H1 (cell line): ENCODE data around the gene ZMYND10. TPM values are rescaled to one million over a fixed set of nuclear protein-coding genes. Genes with fewer than 3 reads are reported as not detected.

Experiments
- CTCF ChIA-PET: fragments of 300-600 bp; sonication (Branson Sonifier 250); formaldehyde crosslinking; loops from one replicate; lab custom pipeline; 2021; ENCODE audit not compliant: partially characterized antibody; lab: Charles Lee
- POLR2A ChIA-PET: fragments of 300-600 bp; sonication (Branson Sonifier 250); formaldehyde crosslinking; loops from one replicate; lab custom pipeline; 2021; ENCODE audit warnings: inconsistent platforms; ENCODE audit not compliant: partially characterized antibody; lab: Charles Lee
- DNase-seq, 2 experiments: peaks; one replicate each; pipeline versions ENCODE4 v3.0.0 to v3.0.0-alpha.2; 2010 to 2022; ENCODE audit warnings: low spot score in 2 of 2, low read depth in 1 of 2, mixed read lengths in 1 of 2
- FAIRE-seq: peaks from 2 replicates; lab custom pipeline; 2011; peaks lifted over from hg19 to GRCh38; lab: Jason Lieb, UNC
- H2AFZ ChIP-seq: 2 replicates; pipeline ENCODE4 v1.8.1; 2012; ENCODE audit warnings: low read length, inconsistent platforms
- H2AK5ac ChIP-seq: 2 replicates; pipeline ENCODE4 v1.6.1; 2013; ENCODE audit warnings: low read depth, low read length
- H2BK120ac ChIP-seq: replicated peaks from 2 replicates; pipeline ENCODE3; 2013; ENCODE audit warnings: low read depth, low read length, inconsistent platforms
- H2BK12ac ChIP-seq: 2 replicates; pipeline ENCODE4 v1.6.1; 2013; ENCODE audit warnings: low read depth, low read length
- H2BK15ac ChIP-seq: 2 replicates; pipeline ENCODE4 v1.6.1; 2013; ENCODE audit warnings: low read length
- H2BK20ac ChIP-seq: 2 replicates; pipeline ENCODE4 v1.6.1; 2013; ENCODE audit warnings: low read length
- H2BK5ac ChIP-seq: 2 replicates; pipeline ENCODE4 v1.6.1; 2013; ENCODE audit warnings: low read depth, low read length
- H3K14ac ChIP-seq: 2 replicates; pipeline ENCODE4 v1.6.1; 2013; ENCODE audit warnings: inconsistent platforms; ENCODE audit not compliant: insufficient read length
- H3K18ac ChIP-seq: 2 replicates; pipeline ENCODE4 v1.6.1; 2013; ENCODE audit warnings: low read length; ENCODE audit errors: extremely low read depth
- H3K23ac ChIP-seq: 2 replicates; pipeline ENCODE4 v1.6.1; 2013; ENCODE audit warnings: inconsistent platforms; ENCODE audit not compliant: insufficient read length
- H3K23me2 ChIP-seq: 2 replicates; pipeline ENCODE4 v1.6.1; 2013; ENCODE audit warnings: low read depth, low read length
- H3K27ac ChIP-seq: 2 replicates; pipeline ENCODE4 v1.6.1; 2011; ENCODE audit warnings: low read depth, low read length, inconsistent platforms
- H3K27me3 ChIP-seq, 4 experiments: replicated peaks in 1 of 4; 1 replicate in 1 of 4; 2 replicates in 3 of 4; pipeline versions ENCODE4 v1.6.1 to v1.8.1; 2011 to 2013; ENCODE audit warnings: low read length in 3 of 4, mild to moderate bottlenecking in 3 of 4, inconsistent platforms in 2 of 4, mixed read lengths in 2 of 4, moderate library complexity in 1 of 4; ENCODE audit not compliant: control insufficient read depth in 3 of 4, insufficient read depth in 3 of 4; ENCODE audit errors: extremely low read depth in 1 of 4
- H3K36me3 ChIP-seq, 4 experiments: 2 replicates each; pipeline versions ENCODE4 v1.6.1 to v1.8.1; 2011 to 2013; ENCODE audit warnings: mild to moderate bottlenecking in 4 of 4, low read length in 3 of 4, moderate library complexity in 2 of 4, control low read depth in 1 of 4, inconsistent platforms in 1 of 4; ENCODE audit not compliant: insufficient read depth in 4 of 4, control insufficient read depth in 2 of 4
- H3K4ac ChIP-seq: replicated peaks from 2 replicates; pipeline ENCODE3; 2013; ENCODE audit warnings: low read length, low read depth, mixed read lengths, inconsistent platforms; ENCODE audit not compliant: insufficient read length
- H3K4me1 ChIP-seq, 4 experiments: replicated peaks in 1 of 4; 1 replicate in 1 of 4; 2 replicates in 3 of 4; pipeline versions ENCODE4 v1.6.1 to v1.8.1; 2011 to 2013; ENCODE audit warnings: low read length in 3 of 4, inconsistent platforms in 2 of 4, mixed read lengths in 1 of 4; ENCODE audit not compliant: insufficient read depth in 4 of 4, control insufficient read depth in 3 of 4
- H3K4me2 ChIP-seq, 2 experiments: 2 replicates each; pipeline versions ENCODE4 v1.6.1 to v1.8.1; 2011 to 2013; ENCODE audit warnings: low read depth in 2 of 2, low read length in 2 of 2, control low read depth in 1 of 2, inconsistent platforms in 1 of 2, mild to moderate bottlenecking in 1 of 2; ENCODE audit not compliant: insufficient read depth in 1 of 2
- H3K4me3 ChIP-seq, 4 experiments: fragments of 200-600, 300-600 bp in 1 of 4; sonication (generic), shearing (Covaris generic), sonication (Bioruptor Twin) in 1 of 4; 2 replicates each; pipeline versions ENCODE4 v1.5.1 to v1.8.1; 2011 to 2016; ENCODE audit warnings: low read length in 4 of 4, low read depth in 3 of 4, control low read depth in 2 of 4, inconsistent platforms in 2 of 4, mild to moderate bottlenecking in 2 of 4, mixed read lengths in 1 of 4, moderate library complexity in 1 of 4; ENCODE audit not compliant: insufficient read depth in 2 of 4; ENCODE audit errors: extremely low read depth in 1 of 4
- H3K56ac ChIP-seq: replicated peaks from 2 replicates; pipeline ENCODE3; 2013; ENCODE audit warnings: low read depth, mild to moderate bottlenecking, mixed read lengths, low read length, inconsistent platforms; ENCODE audit not compliant: insufficient read length
- H3K79me1 ChIP-seq: 2 replicates; pipeline ENCODE4 v1.6.1; 2013; ENCODE audit warnings: low read depth, low read length, control low read depth
- H3K79me2 ChIP-seq, 2 experiments: 2 replicates each; pipeline versions ENCODE4 v1.6.1 to v1.8.1; 2012 to 2013; ENCODE audit warnings: low read length in 2 of 2, mild to moderate bottlenecking in 2 of 2, inconsistent platforms in 1 of 2; ENCODE audit not compliant: insufficient read depth in 2 of 2, control insufficient read depth in 1 of 2
- H3K9ac ChIP-seq, 4 experiments: replicated peaks in 1 of 4; 1 replicate in 1 of 4; 2 replicates in 3 of 4; pipeline versions ENCODE4 v1.6.1 to v1.8.1; 2011 to 2013; ENCODE audit warnings: low read depth in 3 of 4, low read length in 3 of 4, control low read depth in 2 of 4, mild to moderate bottlenecking in 2 of 4, moderate library complexity in 2 of 4, inconsistent platforms in 1 of 4; ENCODE audit errors: extremely low read depth in 1 of 4
- H3K9me3 ChIP-seq, 2 experiments: 2 replicates each; pipeline versions ENCODE4 v1.6.1 to v1.8.1; 2012 to 2013; ENCODE audit warnings: mild to moderate bottlenecking in 2 of 2, moderate library complexity in 2 of 2, control low read depth in 1 of 2, inconsistent platforms in 1 of 2, low read depth in 1 of 2, low read length in 1 of 2, mixed read lengths in 1 of 2; ENCODE audit not compliant: insufficient read depth in 2 of 2
- H4K20me1 ChIP-seq, 2 experiments: replicated peaks in 1 of 2; 2 replicates each; pipeline versions ENCODE3 to v1.8.1; 2011 to 2013; ENCODE audit warnings: inconsistent platforms in 2 of 2, low read length in 2 of 2, mild to moderate bottlenecking in 1 of 2; ENCODE audit not compliant: insufficient read depth in 2 of 2, control insufficient read depth in 1 of 2
- H4K5ac ChIP-seq: 2 replicates; pipeline ENCODE4 v1.6.1; 2013; ENCODE audit warnings: low read length, low read depth, mixed read lengths, inconsistent platforms; ENCODE audit not compliant: insufficient read length
- H4K8ac ChIP-seq: 2 replicates; pipeline ENCODE4 v1.8.0; 2013; ENCODE audit warnings: mild to moderate bottlenecking, moderate library complexity, low read length, inconsistent platforms; ENCODE audit not compliant: insufficient read depth; ENCODE audit errors: extremely low read depth
- H4K91ac ChIP-seq: replicated peaks from 2 replicates; pipeline ENCODE3; 2013; ENCODE audit warnings: low read length, mixed read lengths, inconsistent platforms; ENCODE audit not compliant: insufficient read length
- BACH1 ChIP-seq: IDR thresholded peaks from 2 replicates; pipeline ENCODE4 v1.6.1; 2012; ENCODE audit warnings: low read length, improper control_type of control experiment
- WGBS, 2 experiments: shearing (Covaris generic) in 1 of 2; methylation state at CpG; one replicate each; pipeline versions ENCODE4 v1.1.6 to v1.1.7; 2013 to 2015; ENCODE audit warnings: low lambda C conversion rate in 2 of 2, mixed read lengths in 2 of 2, inconsistent platforms in 1 of 2, low coverage in 1 of 2, missing lambda C conversion rate in 1 of 2; ENCODE audit not compliant: insufficient replicate concordance in 2 of 2, insufficient coverage in 1 of 2, insufficient read length in 1 of 2; ENCODE audit errors: extremely low coverage in 1 of 2, missing lambda C conversion rate in 1 of 2; 5-methylcytosine and 5-hydroxymethylcytosine counted together
- polyA plus RNA-seq, 7 experiments: library from polyadenylated mRNA; depleted of rRNA in 3 of 7; stranded (reverse) in 5 of 7; unstranded in 2 of 7; fragments of >200 nt in 5 of 7; fragments of 200-250 nt in 2 of 7; gene quantifications; 1 replicate in 5 of 7; 2 replicates in 1 of 7; 4 replicates in 1 of 7; pipeline versions ENCODE4 v1.2.1 to v1.2.3, GENCODE V29; 2011 to 2013; ENCODE audit warnings: missing spikeins in 2 of 7, mixed read lengths in 2 of 7
- total RNA-seq: library from RNA; stranded (reverse); fragmentation: NEBNext Ultra II Directional; extraction: Animal tissue kit (Norgen Biotek cat#: 25700); gene quantifications from 2 replicates; pipeline ENCODE4 v1.2.1, GENCODE V29; 2021

The ZMYND10 gene
- total and polyA plus RNA-seq, 2 of the 8 experiments (the other 6 are each of a cell fraction or from before 2014, with no cell fraction given), result 0.56 to 0.79 TPM

GRCh38 chr3:50382722-50383121 lies 37.2 kb upstream of the ZMYND10 start:
- H3K79me1 ChIP-seq, result no peaks in the 10 kb centered on the region
- no peak overlapping the region for H2BK120ac ChIP-seq
- peaks cover 0 to 5% (median 2%) of the 10 kb centered on the region in 4 experiments; a peak in 2 of 7 replicates for H3K4me1 ChIP-seq
- no peaks in the 10 kb centered on the region for H3K9me3 ChIP-seq
- no peak overlapping the region for H4K5ac ChIP-seq
- ChIA-PET POLR2A (no interaction called here), CTCF (no interaction called here)
- H3K56ac ChIP-seq, result no peak overlapping the region
- FAIRE-seq (no peak), DNase-seq (no peak)
- 91% methylated on average over 12 of the region's 12 CpGs; no CpG with 5 or more reads in 1 of the 2 experiments for WGBS, 2 experiments
- H3K36me3 ChIP-seq, result no peaks in the 10 kb centered on the region
- no peak overlapping the region for H3K18ac ChIP-seq
- H2BK5ac ChIP-seq, result no peak overlapping the region
- peaks cover 0 to 3% (median 0%) of the 10 kb centered on the region in 4 experiments; a peak in 1 of 7 replicates for H3K27me3 ChIP-seq
- H2AK5ac ChIP-seq, result no peak overlapping the region
- no peak overlapping the region for H2BK12ac ChIP-seq
- H3K9ac ChIP-seq, result no peak overlapping the region
- peaks cover 2 to 4% of the 10 kb centered on the region in 2 experiments for H4K20me1 ChIP-seq
- no peak overlapping the region for H3K23ac ChIP-seq
- H2AFZ ChIP-seq, result no peak overlapping the region
- H3K14ac ChIP-seq, result no peak overlapping the region
- H2BK20ac ChIP-seq, result no peak overlapping the region
- no peak overlapping the region for H4K91ac ChIP-seq
- no peak for TF ChIP-seq BACH1
- no peaks in the 10 kb centered on the region for H3K79me2 ChIP-seq
- H3K4me3 ChIP-seq, result no peak overlapping the region
- no peak overlapping the region for H3K4ac ChIP-seq
- no peak overlapping the region for H2BK15ac ChIP-seq
- no peaks in the 10 kb centered on the region for H3K23me2 ChIP-seq
- no peak overlapping the region for H4K8ac ChIP-seq
- H3K27ac ChIP-seq, result no peak overlapping the region
- no peak overlapping the region for H3K4me2 ChIP-seq
